ENCODE data around the gene TMPRSS4. TPM values are rescaled to one million over a fixed set of nuclear protein-coding genes. Genes with fewer than 3 reads are reported as not detected.

The TMPRSS4 gene
- total RNA-seq, 1 experiment from 2014 or later, result not detected

GRCh38 chr11:118169300-118170140, 92.6 kb downstream of the TMPRSS4 start:
- H3K4me3 ChIP-seq (ENCODE audit: low read length), result no peak overlapping the region

GRCh38 chr11:118170231-118170630, 93.4 kb downstream of the TMPRSS4 start:
- no peaks in the 10 kb centered on the region for H3K27me3 ChIP-seq (ENCODE audit: low read length)
- no peaks in the 10 kb centered on the region for H3K36me3 ChIP-seq (ENCODE audit: insufficient read depth, low read length)
- H3K9me3 ChIP-seq (ENCODE audit: low read length), result no peaks in the 10 kb centered on the region
- no peak overlapping the region for H2AFZ ChIP-seq (ENCODE audit: low read length)
- no peak overlapping the region for H3K27ac ChIP-seq (ENCODE audit: low read length)
- H4K20me1 ChIP-seq (ENCODE audit: insufficient read depth, low read depth, low read length), result no peaks in the 10 kb centered on the region
- no peak overlapping the region for H3K4me2 ChIP-seq (ENCODE audit: low read depth, low read length, poor library complexity, severe bottlenecking)
- H3K4me1 ChIP-seq (ENCODE audit: low read length), result peaks cover 7% of the 10 kb centered on the region
- no peak for DNase-seq
- H3K4me3 ChIP-seq (ENCODE audit: low read length), result no peak overlapping the region
- no peak overlapping the region for H3K9ac ChIP-seq (ENCODE audit: low read length)
- no peaks in the 10 kb centered on the region for H3K79me2 ChIP-seq (ENCODE audit: low read length)
- no peaks in the 10 kb centered on the region for H3K9me2 ChIP-seq (replicated peaks; ENCODE audit: insufficient read depth, low read length)

More at GRCh38 chr11:118169300-118170140, 92.6 kb downstream of the TMPRSS4 start:
- H3K9me3 ChIP-seq (ENCODE audit: low read length), result no peaks in the 10 kb centered on the region
- no peaks in the 10 kb centered on the region for H3K9me2 ChIP-seq (replicated peaks; ENCODE audit: insufficient read depth, low read length)
- H3K79me2 ChIP-seq (ENCODE audit: low read length), result no peaks in the 10 kb centered on the region
- H3K27ac ChIP-seq (ENCODE audit: low read length), result no peak overlapping the region
- H3K4me2 ChIP-seq (ENCODE audit: low read depth, low read length, poor library complexity, severe bottlenecking), result no peak overlapping the region
- DNase-seq, result no peak
- H3K27me3 ChIP-seq (ENCODE audit: low read length), result no peaks in the 10 kb centered on the region
- no peak overlapping the region for H3K9ac ChIP-seq (ENCODE audit: low read length)
- no peaks in the 10 kb centered on the region for H3K36me3 ChIP-seq (ENCODE audit: insufficient read depth, low read length)
- H4K20me1 ChIP-seq (ENCODE audit: insufficient read depth, low read depth, low read length), result no peaks in the 10 kb centered on the region
- H3K4me1 ChIP-seq (ENCODE audit: low read length), result no peaks in the 10 kb centered on the region
- no peak overlapping the region for H2AFZ ChIP-seq (ENCODE audit: low read length)

- Histone ChIP-seq H3K9me3 (ENCODE audit: low read length) (no peaks in the 10 kb centered on the region), H3K36me3 (ENCODE audit: insufficient read depth, low read length) (no peaks in the 10 kb centered on the region), H3K27ac (ENCODE audit: low read length) (no peak overlapping the region), H3K9ac (ENCODE audit: low read length) (no peak overlapping the region), H3K27me3 (ENCODE audit: low read length) (no peaks in the 10 kb centered on the region), H3K4me1 (ENCODE audit: low read length) (peaks cover 13% of the 10 kb centered on the region), H3K9me2 (replicated peaks; ENCODE audit: insufficient read depth, low read length) (no peaks in the 10 kb centered on the region), H2AFZ (ENCODE audit: low read length) (no peak overlapping the region), H4K20me1 (ENCODE audit: insufficient read depth, low read depth, low read length) (no peaks in the 10 kb centered on the region), H3K4me2 (ENCODE audit: low read depth, low read length, poor library complexity, severe bottlenecking) (no peak overlapping the region), H3K79me2 (ENCODE audit: low read length) (no peaks in the 10 kb centered on the region), H3K4me3 (ENCODE audit: low read length) (no peak overlapping the region)
- no peak for DNase-seq
Measured at GRCh38 chr11:118170882-118171268, 94.0 kb downstream of the TMPRSS4 start.

Other genes with a start within 250 kb of the TMPRSS4 start
- gene FXYD6, start 200.4 kb upstream of the TMPRSS4 start, total RNA-seq (2014; rRNA removed; shearing (Covaris generic); ENCODE audit: low replicate concordance), result not detected in 2 replicates
- gene TMPRSS13, start 147.7 kb upstream of the TMPRSS4 start, total RNA-seq (2014; rRNA removed; shearing (Covaris generic); ENCODE audit: low replicate concordance), result 0.69 and 1.1 TPM in 2 replicates
- gene IL10RA, start 90.7 kb upstream of the TMPRSS4 start, total RNA-seq (2014; rRNA removed; shearing (Covaris generic); ENCODE audit: low replicate concordance), result 25.5 and 49.8 TPM in 2 replicates
- 0.04 TPM in 1 of 2 replicates, not detected in the other for gene SMIM35, start 9.9 kb downstream of the TMPRSS4 start, total RNA-seq (2014; rRNA removed; shearing (Covaris generic); ENCODE audit: low replicate concordance)
- gene SCN4B, start 75.7 kb downstream of the TMPRSS4 start, total RNA-seq (2014; rRNA removed; shearing (Covaris generic); ENCODE audit: low replicate concordance), result not detected in 2 replicates
- gene SCN2B, start 99.6 kb downstream of the TMPRSS4 start, total RNA-seq (2014; rRNA removed; shearing (Covaris generic); ENCODE audit: low replicate concordance), result 0.25 TPM in 1 of 2 replicates, not detected in the other
- gene JAML, start 147.9 kb downstream of the TMPRSS4 start, total RNA-seq (2014; rRNA removed; shearing (Covaris generic); ENCODE audit: low replicate concordance), result 5.4 and 9.1 TPM in 2 replicates
- gene MPZL3, start 175.3 kb downstream of the TMPRSS4 start, total RNA-seq (2014; rRNA removed; shearing (Covaris generic); ENCODE audit: low replicate concordance), result 2.7 and 7.0 TPM in 2 replicates
- not detected in 2 replicates for gene MPZL2, start 187.2 kb downstream of the TMPRSS4 start, total RNA-seq (2014; rRNA removed; shearing (Covaris generic); ENCODE audit: low replicate concordance)
- 0.32 and 1.3 TPM in 2 replicates for gene CD3E, start 227.7 kb downstream of the TMPRSS4 start, total RNA-seq (2014; rRNA removed; shearing (Covaris generic); ENCODE audit: low replicate concordance)

Data from Karpas-422 (cell line).